Lower leg skin (tissue), 3 donors: ENCODE results near the gene RASAL1.

ENCODE experiments used
- POLR2A ChIP-seq, 2 donors: fragments of 450-650 bp; IDR thresholded peaks; one replicate each; pipeline ENCODE4 v1.6.1; 2016 to 2017; ENCODE audit warnings: antibody characterized with exemption in 2 of 2, mild to moderate bottlenecking in 1 of 2, moderate library complexity in 1 of 2
- TF ChIP-seq, protein P1 (sequence below), 3 donors: fragments of 450-650 bp; IDR thresholded peaks; one replicate each; pipeline ENCODE4 v1.5.1; 2016; ENCODE audit warnings: antibody characterized with exemption in 3 of 3, mild to moderate bottlenecking in 3 of 3, moderate library complexity in 2 of 3

GRCh38 chr12:113097716-113098440 is 37.7 kb downstream of the RASAL1 start:
- TF ChIP-seq, protein P1, sequence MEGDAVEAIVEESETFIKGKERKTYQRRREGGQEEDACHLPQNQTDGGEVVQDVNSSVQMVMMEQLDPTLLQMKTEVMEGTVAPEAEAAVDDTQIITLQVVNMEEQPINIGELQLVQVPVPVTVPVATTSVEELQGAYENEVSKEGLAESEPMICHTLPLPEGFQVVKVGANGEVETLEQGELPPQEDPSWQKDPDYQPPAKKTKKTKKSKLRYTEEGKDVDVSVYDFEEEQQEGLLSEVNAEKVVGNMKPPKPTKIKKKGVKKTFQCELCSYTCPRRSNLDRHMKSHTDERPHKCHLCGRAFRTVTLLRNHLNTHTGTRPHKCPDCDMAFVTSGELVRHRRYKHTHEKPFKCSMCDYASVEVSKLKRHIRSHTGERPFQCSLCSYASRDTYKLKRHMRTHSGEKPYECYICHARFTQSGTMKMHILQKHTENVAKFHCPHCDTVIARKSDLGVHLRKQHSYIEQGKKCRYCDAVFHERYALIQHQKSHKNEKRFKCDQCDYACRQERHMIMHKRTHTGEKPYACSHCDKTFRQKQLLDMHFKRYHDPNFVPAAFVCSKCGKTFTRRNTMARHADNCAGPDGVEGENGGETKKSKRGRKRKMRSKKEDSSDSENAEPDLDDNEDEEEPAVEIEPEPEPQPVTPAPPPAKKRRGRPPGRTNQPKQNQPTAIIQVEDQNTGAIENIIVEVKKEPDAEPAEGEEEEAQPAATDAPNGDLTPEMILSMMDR (IDR thresholded peaks at IDR 0.05), result no peak
- TF ChIP-seq POLR2A (IDR thresholded peaks at IDR 0.05), result no peak
